ENCODE results near the gene UBXN6.

GRCh38 chr19:4456476-4456842 is 1.1 kb downstream of the UBXN6 start:
- TF ChIP-seq POLR2AphosphoS5 (IDR thresholded peaks at IDR 0.05; ENCODE audit: insufficient read depth in 1 of 2, low read depth in 1 of 2) (peak in 1 of 2 donors; percentile 9), CTCF (IDR thresholded peaks at IDR 0.05) (no peak), POLR2A (IDR thresholded peaks at IDR 0.05) (no peak)

Measured in vagina (tissue), 2 donors.